ENCODE measurements around the gene RAP1A. TPM values are rescaled to one million over a fixed set of nuclear protein-coding genes. Genes with fewer than 3 reads are reported as not detected.

The RAP1A gene
- polyA plus RNA-seq, 1 of the 3 experiments (the other 2 are of a cell fraction) = 17.7 TPM

- Histone ChIP-seq H4K20me1 (ENCODE audit: insufficient read depth) (no peaks in the 10 kb centered on the region; the same call in 1 of the 2 replicates), H3K27ac (ENCODE audit: low read depth in 2 of 2, low read length in 1 of 2) (no peak overlapping the region), H3K27me3 (ENCODE audit: insufficient read depth) (no peaks in the 10 kb centered on the region), H3K9me2 (no peaks in the 10 kb centered on the region), H3K9ac (no peak overlapping the region), H3F3A (replicated peaks; ENCODE audit: insufficient read depth) (no peaks in the 10 kb centered on the region), H2AFZ (ENCODE audit: low read depth) (no peak overlapping the region), H3K79me2 (ENCODE audit: insufficient read depth) (peaks cover 80% of the 10 kb centered on the region), H3K4me2 (no peak overlapping the region), H3K4me1 (ENCODE audit: control insufficient read depth in 1 of 2, insufficient read depth in 2 of 2, low read depth in 1 of 2, low read length in 1 of 2) (0 out of 4 replicates have a peak, but pooled peaks cover 0 to 2% of the 10 kb centered on the region in 2 experiments), H3K36me3 (replicated peaks in 1 of 2; ENCODE audit: control insufficient read depth in 1 of 2, insufficient read depth in 2 of 2, low read length in 1 of 2) (no peaks in the 10 kb centered on the region), H3K9me3 (no peaks in the 10 kb centered on the region), H3K4me3 (ENCODE audit: low read depth in 2 of 2, low read length in 1 of 2) (no peak overlapping the region)
- no peak for DNase-seq
- POLR2A ChIA-PET = no interaction called here
- CTCF ChIA-PET = interaction anchor here (0.7 to 2.1 kb wide), 3 partner anchors 11 to 136 kb away, joined by 3 to 13 read pairs (median 3); no protein-coding TSS in a partner anchor
- TF ChIP-seq MEF2A (IDR thresholded peaks at IDR 0.05; ENCODE audit: borderline replicate concordance, low read depth) (no peak), TAF1 (IDR thresholded peaks at IDR 0.05; ENCODE audit: borderline replicate concordance, low read depth, low read length) (no peak), GATA2 (CRISPR knock-in tag; IDR thresholded peaks at IDR 0.05) (no peak), RFX5 (IDR thresholded peaks at IDR 0.05; ENCODE audit: low read length) (no peak), RAD21 (IDR thresholded peaks at IDR 0.05; ENCODE audit: low read length) (no peak), CHD2 (IDR thresholded peaks at IDR 0.05; ENCODE audit: low read length, partially characterized antibody) (no peak), JUND (IDR thresholded peaks at IDR 0.05) (no peak), ELF1 (IDR thresholded peaks at IDR 0.05) (no peak), FOXM1 (IDR thresholded peaks at IDR 0.05; ENCODE audit: low read depth) (no peak), GABPA (IDR thresholded peaks at IDR 0.05; ENCODE audit: low read depth) (no peak), NRF1 (IDR thresholded peaks at IDR 0.05; ENCODE audit: low read depth, low read length) (no peak), MAX (IDR thresholded peaks at IDR 0.05; ENCODE audit: low read depth) (no peak), RCOR1 (IDR thresholded peaks at IDR 0.05; ENCODE audit: low read length) (no peak), NFIC (IDR thresholded peaks at IDR 0.05; ENCODE audit: borderline replicate concordance) (no peak), PBX3 (IDR thresholded peaks at IDR 0.05) (no peak), FOXJ3 (CRISPR knock-in tag; IDR thresholded peaks at IDR 0.05) (no peak), EZH2phosphoT487 (IDR thresholded peaks at IDR 0.05; ENCODE audit: borderline replicate concordance, low read depth) (no peak)
- TF ChIP-seq, protein P1, sequence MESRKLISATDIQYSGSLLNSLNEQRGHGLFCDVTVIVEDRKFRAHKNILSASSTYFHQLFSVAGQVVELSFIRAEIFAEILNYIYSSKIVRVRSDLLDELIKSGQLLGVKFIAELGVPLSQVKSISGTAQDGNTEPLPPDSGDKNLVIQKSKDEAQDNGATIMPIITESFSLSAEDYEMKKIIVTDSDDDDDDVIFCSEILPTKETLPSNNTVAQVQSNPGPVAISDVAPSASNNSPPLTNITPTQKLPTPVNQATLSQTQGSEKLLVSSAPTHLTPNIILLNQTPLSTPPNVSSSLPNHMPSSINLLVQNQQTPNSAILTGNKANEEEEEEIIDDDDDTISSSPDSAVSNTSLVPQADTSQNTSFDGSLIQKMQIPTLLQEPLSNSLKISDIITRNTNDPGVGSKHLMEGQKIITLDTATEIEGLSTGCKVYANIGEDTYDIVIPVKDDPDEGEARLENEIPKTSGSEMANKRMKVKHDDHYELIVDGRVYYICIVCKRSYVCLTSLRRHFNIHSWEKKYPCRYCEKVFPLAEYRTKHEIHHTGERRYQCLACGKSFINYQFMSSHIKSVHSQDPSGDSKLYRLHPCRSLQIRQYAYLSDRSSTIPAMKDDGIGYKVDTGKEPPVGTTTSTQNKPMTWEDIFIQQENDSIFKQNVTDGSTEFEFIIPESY (IDR thresholded peaks at IDR 0.05; ENCODE audit: borderline replicate concordance, low read depth) = no peak
- 100% methylated on average over 1 of the region's 1 CpG for WGBS (ENCODE audit: low lambda C conversion rate)
Measured at GRCh38 chr1:111644506-111644905, 24.9 kb downstream of the RAP1A start.
